Kidney epithelial cell (primary cell): ENCODE data around the gene TNPO2. TPM values are rescaled to one million over a fixed set of nuclear protein-coding genes. Genes with fewer than 3 reads are reported as not detected.
"Not testable (repeated sequence)": the region's sequence is repeated elsewhere in the genome, so short reads cannot be mapped to it uniquely, and the experiment has no call there.

ENCODE experiments used
- DNase-seq: peaks from one replicate; pipeline ENCODE4 v3.0.0-alpha.2; 2010; ENCODE audit warnings: low read depth
- H3K27me3 ChIP-seq: 2 replicates; pipeline ENCODE4 v1.6.0; 2011; ENCODE audit warnings: low read length; ENCODE audit not compliant: control insufficient read depth, insufficient read depth
- H3K36me3 ChIP-seq: 2 replicates; pipeline ENCODE4 v1.5.1; 2011; ENCODE audit warnings: low read length; ENCODE audit not compliant: control insufficient read depth, insufficient read depth
- H3K4me3 ChIP-seq: 2 replicates; pipeline ENCODE4 v1.5.1; 2011; ENCODE audit warnings: low read depth, mild to moderate bottlenecking, control low read depth, low read length
- total RNA-seq: library from RNA; depleted of rRNA; stranded (reverse); fragments of >200 nt; gene quantifications from 2 replicates; pipeline ENCODE4 v1.2.3, GENCODE V29; 2015
- TF ChIP-seq, protein P1 (sequence below): IDR thresholded peaks from 2 replicates; pipeline ENCODE4 v1.5.1; 2011; ENCODE audit warnings: mild to moderate bottlenecking, moderate library complexity, low read length, control low read depth, inconsistent platforms; ENCODE audit not compliant: insufficient read depth, poor library complexity, severe bottlenecking

Gene TNPO2
- total RNA-seq, 1 donor from 2014 or later = 27.1 TPM

DNA sequence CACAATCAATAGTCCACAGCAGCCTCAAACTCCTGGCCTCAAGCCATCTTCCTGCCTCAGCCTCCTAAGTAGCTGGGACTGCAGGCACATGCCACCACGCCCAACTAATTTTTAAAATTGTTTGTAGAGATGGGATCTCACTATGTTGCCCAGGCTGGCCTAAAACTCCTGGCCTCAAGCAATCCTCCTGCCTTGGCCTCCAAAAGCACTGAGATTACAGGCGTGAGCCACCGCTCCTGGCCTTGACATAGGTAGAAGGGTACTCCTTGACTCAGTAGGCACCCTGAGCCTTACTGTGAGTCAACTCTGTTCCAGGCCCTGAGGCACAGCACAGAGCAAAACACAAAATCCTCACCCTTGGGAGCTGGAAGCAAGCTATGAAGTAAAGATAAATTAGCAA, 7.8 kb downstream of the TNPO2 start:
- Histone ChIP-seq H3K27me3 (no peaks in the 10 kb centered on the region), H3K36me3 (peaks cover 9% of the 10 kb centered on the region), H3K4me3 (no peak overlapping the region)
- TF ChIP-seq, protein P1, sequence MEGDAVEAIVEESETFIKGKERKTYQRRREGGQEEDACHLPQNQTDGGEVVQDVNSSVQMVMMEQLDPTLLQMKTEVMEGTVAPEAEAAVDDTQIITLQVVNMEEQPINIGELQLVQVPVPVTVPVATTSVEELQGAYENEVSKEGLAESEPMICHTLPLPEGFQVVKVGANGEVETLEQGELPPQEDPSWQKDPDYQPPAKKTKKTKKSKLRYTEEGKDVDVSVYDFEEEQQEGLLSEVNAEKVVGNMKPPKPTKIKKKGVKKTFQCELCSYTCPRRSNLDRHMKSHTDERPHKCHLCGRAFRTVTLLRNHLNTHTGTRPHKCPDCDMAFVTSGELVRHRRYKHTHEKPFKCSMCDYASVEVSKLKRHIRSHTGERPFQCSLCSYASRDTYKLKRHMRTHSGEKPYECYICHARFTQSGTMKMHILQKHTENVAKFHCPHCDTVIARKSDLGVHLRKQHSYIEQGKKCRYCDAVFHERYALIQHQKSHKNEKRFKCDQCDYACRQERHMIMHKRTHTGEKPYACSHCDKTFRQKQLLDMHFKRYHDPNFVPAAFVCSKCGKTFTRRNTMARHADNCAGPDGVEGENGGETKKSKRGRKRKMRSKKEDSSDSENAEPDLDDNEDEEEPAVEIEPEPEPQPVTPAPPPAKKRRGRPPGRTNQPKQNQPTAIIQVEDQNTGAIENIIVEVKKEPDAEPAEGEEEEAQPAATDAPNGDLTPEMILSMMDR = no peak
- no peak for DNase-seq

DNA sequence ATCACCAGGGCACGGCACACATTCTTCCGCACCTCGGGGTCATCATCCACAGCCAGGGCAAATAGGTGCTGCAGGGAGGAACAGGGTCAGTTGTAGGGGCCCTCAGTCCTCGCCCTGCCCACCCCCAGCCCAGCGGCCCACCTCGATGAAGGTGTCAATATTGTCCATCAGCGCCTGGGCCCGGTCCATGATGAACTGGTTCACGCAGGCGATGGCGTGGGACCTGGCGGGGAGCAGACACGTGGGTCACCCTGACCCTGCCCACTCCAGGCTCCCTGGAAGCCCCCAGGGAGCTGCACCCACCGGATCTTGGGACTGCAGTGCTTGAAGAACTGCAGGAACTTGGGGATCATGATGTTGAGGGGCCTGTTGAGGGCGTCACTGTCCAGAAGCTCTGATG, 8.6 kb downstream of the TNPO2 start:
- Histone ChIP-seq H3K36me3 (peaks cover 13% of the 10 kb centered on the region), H3K27me3 (no peaks in the 10 kb centered on the region), H3K4me3 (no peak overlapping the region)
- TF ChIP-seq, protein P1 = no peak
- no peak for DNase-seq

DNA sequence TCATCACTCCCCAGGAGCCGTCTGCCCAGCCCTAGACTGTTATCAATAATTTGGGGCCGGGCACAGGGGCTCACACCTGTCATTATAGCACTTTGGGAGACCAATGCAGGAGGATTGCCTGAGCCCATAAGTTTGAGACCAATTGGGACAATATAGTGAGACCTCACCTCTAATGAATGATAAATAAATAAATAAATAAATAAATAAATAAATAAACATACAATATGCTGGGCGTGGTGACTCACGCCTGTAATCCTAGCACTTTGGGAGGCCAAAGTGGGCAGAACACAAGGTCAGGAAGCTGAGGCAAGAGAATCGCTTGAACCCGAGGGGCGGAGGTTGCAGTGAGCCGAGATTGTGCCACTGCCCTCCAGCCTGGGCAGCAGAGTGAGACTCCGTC, 10.4 kb downstream of the TNPO2 start:
- H3K4me3 ChIP-seq, H3K27me3 ChIP-seq, H3K36me3 ChIP-seq, DNase-seq: not testable (repeated sequence)

DNA sequence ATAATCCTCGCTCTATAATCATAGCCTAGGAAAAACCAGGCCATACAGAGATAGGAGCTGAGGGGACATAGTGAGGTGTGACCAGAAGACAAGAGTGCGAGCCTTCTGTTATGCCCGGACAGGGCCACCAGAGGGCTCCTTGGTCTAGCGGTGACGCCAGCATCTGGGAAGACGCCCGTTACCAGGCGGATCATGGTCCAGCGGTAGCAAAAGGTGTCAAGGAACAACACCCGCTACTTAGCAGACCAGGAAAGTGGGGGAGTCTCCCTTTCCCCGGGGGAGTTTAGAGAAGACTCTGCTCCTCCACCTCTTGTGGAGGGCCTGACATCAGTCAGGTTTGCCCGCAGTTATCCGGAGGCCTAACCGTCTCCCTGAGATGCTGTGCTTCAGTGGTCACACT, 11.7 kb downstream of the TNPO2 start:
- not testable (repeated sequence) for H3K27me3 ChIP-seq, DNase-seq, H3K36me3 ChIP-seq, H3K4me3 ChIP-seq

DNA sequence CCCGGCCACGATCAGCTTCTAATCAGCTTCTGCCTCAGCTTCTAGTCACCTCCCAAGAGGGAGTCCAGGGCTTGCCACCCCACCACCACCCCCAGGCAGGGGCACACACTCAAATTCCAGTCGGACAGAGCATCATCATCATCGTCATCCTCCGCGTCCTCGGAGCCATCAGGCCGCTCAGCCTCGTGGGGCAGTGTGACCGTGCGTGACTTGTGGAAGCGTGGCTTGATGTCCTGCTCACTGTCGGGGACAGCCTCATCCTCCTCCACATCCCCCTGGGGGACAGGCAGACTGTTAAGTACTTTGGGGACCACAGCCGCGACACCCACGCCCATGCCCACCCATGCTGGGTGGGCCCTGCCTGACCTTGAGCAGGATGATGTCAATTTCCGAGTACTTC, 12.5 kb downstream of the TNPO2 start:
- Histone ChIP-seq H3K27me3 (no peaks in the 10 kb centered on the region), H3K36me3 (peaks cover 11% of the 10 kb centered on the region), H3K4me3 (no peak overlapping the region)
- no peak for DNase-seq
- TF ChIP-seq, protein P1 = no peak

DNA sequence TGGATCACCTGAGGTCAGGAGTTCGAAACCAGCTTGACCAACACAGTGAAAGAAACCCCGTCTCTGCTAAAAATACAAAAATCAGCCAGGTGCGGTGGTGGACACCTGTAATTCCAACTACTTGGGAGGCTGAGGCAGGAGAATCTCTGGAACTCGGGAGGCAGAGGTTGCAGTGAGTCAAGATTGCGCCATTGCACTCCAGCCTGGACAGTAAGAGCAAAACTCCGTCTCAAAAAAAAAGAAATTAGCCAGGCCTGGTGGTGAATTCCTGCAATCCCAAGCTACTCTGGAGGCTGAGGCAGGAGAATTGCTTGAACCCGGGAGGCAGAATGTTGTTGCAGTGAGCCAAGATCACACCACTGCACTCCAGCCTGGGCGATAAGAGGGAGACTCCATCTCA, 15.1 kb downstream of the TNPO2 start:
- no peak for DNase-seq
- TF ChIP-seq, protein P1 = no peak
- Histone ChIP-seq H3K27me3 (no peaks in the 10 kb centered on the region), H3K4me3 (no peak overlapping the region), H3K36me3 (peaks cover 8% of the 10 kb centered on the region)

DNA sequence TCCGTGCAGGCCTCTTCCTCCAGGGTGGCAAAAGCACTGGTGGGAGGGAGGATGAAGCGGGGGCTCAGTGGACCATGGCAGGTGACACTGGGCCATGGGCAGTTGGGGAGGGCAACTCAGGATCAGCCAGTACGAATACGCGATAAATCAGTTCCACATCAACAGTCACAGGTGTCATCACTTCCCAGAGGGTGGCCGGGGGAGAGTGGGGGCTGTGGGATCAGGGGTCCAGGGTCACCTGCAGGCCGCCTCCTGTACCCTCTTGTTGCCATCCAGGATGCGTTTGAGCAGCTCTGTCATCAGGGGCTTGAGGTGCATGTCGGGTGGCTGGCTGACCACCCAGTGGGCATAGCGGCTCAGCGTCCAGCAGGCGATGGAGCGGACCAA, 17.4 kb downstream of the TNPO2 start:
- no peak for DNase-seq
- Histone ChIP-seq H3K27me3 (no peaks in the 10 kb centered on the region), H3K4me3 (no peak overlapping the region), H3K36me3 (peaks cover 14% of the 10 kb centered on the region)
- TF ChIP-seq, protein P1 = no peak
